Measurements from ENCODE around the gene PRUNE2.

PRUNE2 gene

DNA sequence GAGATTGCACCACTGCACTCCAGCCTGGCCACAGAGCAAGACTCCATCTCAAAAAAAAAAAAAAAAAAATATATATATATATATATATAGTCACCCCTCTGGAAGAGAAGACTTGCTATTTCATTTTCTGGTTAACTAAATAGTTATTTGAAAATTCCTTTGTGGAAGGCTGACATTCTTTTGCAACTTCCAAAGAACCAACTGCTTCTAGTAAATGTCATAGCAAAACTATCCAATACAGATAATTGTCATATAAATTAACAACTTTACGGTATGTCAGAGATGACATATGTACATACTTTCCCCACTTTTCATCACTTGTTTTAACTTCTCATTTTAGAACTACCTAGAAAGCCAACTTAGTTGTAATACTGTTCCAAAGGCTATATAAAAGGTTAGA is 50.9 kb downstream of the PRUNE2 start:
- H3K4me1 ChIP-seq (ENCODE audit: insufficient read depth, insufficient read length): no peaks in the 10 kb centered on the region
- no peak for TF ChIP-seq YY1 (IDR thresholded peaks at IDR 0.05; ENCODE audit: insufficient read depth, insufficient read length)
- no peak for TF ChIP-seq SUZ12 (IDR thresholded peaks at IDR 0.05; ENCODE audit: extremely low read depth, insufficient read depth, insufficient read length)
- no peak for TF ChIP-seq ZNF274 (IDR thresholded peaks at IDR 0.05; ENCODE audit: low read depth, low read length)
- no peak overlapping the region for H3K4me3 ChIP-seq (ENCODE audit: insufficient read length, low read depth)
- no peaks in the 10 kb centered on the region for H3K27me3 ChIP-seq (ENCODE audit: insufficient read depth, insufficient read length)
- H3K9ac ChIP-seq (ENCODE audit: insufficient read length, low read depth): no peak overlapping the region
- no peaks in the 10 kb centered on the region for H3K36me3 ChIP-seq (ENCODE audit: insufficient read depth, insufficient read length, low read length)
- no peak for DNase-seq (ENCODE audit: low read depth, low spot score)
- H3K9me3 ChIP-seq (ENCODE audit: insufficient read depth, low read length): no peaks in the 10 kb centered on the region

DNA sequence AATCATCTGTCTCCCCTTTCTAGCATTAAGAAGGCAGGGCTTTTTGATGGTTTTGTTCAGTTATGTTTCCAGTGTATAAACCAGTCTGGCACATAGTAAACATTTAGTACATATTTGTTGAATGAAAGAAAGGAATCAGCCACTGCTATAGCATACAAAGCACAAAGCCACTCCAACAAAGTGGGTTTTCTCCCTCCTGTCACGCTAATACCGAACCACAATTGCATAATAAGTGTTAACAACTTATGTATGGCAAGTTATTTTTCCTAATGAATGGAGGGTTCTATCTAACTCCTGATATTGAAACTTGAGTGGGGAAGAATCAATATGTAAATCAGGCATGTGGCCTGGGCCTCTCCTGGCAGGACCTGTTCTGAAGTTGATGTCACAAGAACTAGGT is 53.9 kb downstream of the PRUNE2 start:
- H3K9me3 ChIP-seq (ENCODE audit: insufficient read depth, low read length): no peaks in the 10 kb centered on the region
- TF ChIP-seq YY1 (IDR thresholded peaks at IDR 0.05; ENCODE audit: insufficient read depth, insufficient read length) (no peak), ZNF274 (IDR thresholded peaks at IDR 0.05; ENCODE audit: low read depth, low read length) (no peak), SUZ12 (IDR thresholded peaks at IDR 0.05; ENCODE audit: extremely low read depth, insufficient read depth, insufficient read length) (no peak)
- H3K4me1 ChIP-seq (ENCODE audit: insufficient read depth, insufficient read length): no peaks in the 10 kb centered on the region
- no peaks in the 10 kb centered on the region for H3K36me3 ChIP-seq (ENCODE audit: insufficient read depth, insufficient read length, low read length)
- no peak for DNase-seq (ENCODE audit: low read depth, low spot score)
- H3K27me3 ChIP-seq (ENCODE audit: insufficient read depth, insufficient read length): no peaks in the 10 kb centered on the region
- no peak overlapping the region for H3K4me3 ChIP-seq (ENCODE audit: insufficient read length, low read depth)
- no peak overlapping the region for H3K9ac ChIP-seq (ENCODE audit: insufficient read length, low read depth)

GRCh38 chr9:76846297-76846696 is 59.6 kb downstream of the PRUNE2 start:
- Histone ChIP-seq H3K9ac (ENCODE audit: insufficient read length, low read depth) (no peak overlapping the region), H3K9me3 (ENCODE audit: insufficient read depth, low read length) (no peaks in the 10 kb centered on the region), H3K36me3 (ENCODE audit: insufficient read depth, insufficient read length, low read length) (no peaks in the 10 kb centered on the region), H3K27me3 (ENCODE audit: insufficient read depth, insufficient read length) (no peaks in the 10 kb centered on the region), H3K4me1 (ENCODE audit: insufficient read depth, insufficient read length) (no peaks in the 10 kb centered on the region), H3K4me3 (ENCODE audit: insufficient read length, low read depth) (no peak overlapping the region)
- no peak for TF ChIP-seq ZNF274 (IDR thresholded peaks at IDR 0.05; ENCODE audit: low read depth, low read length)
- TF ChIP-seq SUZ12 (IDR thresholded peaks at IDR 0.05; ENCODE audit: extremely low read depth, insufficient read depth, insufficient read length): no peak
- no peak for TF ChIP-seq YY1 (IDR thresholded peaks at IDR 0.05; ENCODE audit: insufficient read depth, insufficient read length)
- DNase-seq (ENCODE audit: low read depth, low spot score): peak; percentile 13

DNA sequence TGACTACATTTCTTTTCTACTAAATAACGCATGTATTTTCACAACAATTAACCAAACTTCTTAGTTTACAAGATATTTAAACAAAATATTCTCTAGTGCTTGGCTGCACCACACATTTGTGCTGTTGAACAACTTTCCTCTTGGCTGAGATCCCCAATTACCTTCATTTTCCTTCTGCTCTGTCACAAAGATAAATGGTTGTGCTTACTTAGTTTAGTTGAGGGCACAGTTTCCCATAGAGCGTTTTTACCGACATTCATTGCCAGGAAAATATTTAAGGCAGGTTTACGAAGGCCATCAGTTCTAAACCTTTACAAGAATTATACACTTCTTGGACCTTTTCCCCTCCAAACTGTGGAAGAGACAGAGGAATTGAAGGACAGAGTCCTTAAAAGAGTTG is 60.7 kb downstream of the PRUNE2 start:
- Histone ChIP-seq H3K9ac (ENCODE audit: insufficient read length, low read depth) (no peak overlapping the region), H3K4me3 (ENCODE audit: insufficient read length, low read depth) (no peak overlapping the region), H3K9me3 (ENCODE audit: insufficient read depth, low read length) (no peaks in the 10 kb centered on the region), H3K4me1 (ENCODE audit: insufficient read depth, insufficient read length) (no peaks in the 10 kb centered on the region), H3K27me3 (ENCODE audit: insufficient read depth, insufficient read length) (no peaks in the 10 kb centered on the region), H3K36me3 (ENCODE audit: insufficient read depth, insufficient read length, low read length) (no peaks in the 10 kb centered on the region)
- no peak for DNase-seq (ENCODE audit: low read depth, low spot score)
- no peak for TF ChIP-seq SUZ12 (IDR thresholded peaks at IDR 0.05; ENCODE audit: extremely low read depth, insufficient read depth, insufficient read length)
- no peak for TF ChIP-seq YY1 (IDR thresholded peaks at IDR 0.05; ENCODE audit: insufficient read depth, insufficient read length)
- TF ChIP-seq ZNF274 (IDR thresholded peaks at IDR 0.05; ENCODE audit: low read depth, low read length): no peak

DNA sequence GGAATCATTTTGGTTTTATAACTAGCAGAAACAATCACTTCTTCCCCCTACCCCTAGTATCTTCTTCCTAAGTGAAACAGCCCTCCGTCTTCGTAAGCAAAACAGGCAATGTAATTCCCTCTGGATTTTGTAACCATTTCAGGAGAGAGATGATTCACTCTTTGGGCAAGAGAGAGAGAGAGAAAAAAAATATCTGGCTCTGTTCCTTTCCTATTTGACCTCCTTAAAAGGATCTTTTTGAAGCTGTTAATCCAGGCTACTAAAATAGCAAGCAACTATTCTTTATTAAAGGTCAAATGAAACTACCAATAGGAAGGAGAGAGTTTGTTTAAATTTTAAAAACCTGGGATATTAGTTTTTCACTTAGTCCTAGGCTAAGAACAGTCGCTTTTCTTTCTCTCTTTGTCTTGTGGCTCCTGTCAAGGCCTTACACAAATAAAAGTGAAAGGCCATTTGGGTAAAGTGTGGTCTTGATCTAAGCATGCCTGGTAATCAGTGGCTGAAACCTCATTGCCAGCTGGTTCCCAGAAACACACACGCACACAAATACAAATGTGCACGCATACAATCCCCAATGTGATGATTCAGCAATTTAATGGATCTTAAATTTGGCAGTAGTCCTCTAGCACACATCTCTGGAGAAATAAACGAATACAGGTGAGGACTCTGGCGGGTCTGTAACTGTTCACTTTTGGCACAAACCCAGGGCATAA is 70.2 kb downstream of the PRUNE2 start:
- TF ChIP-seq ZNF274 (IDR thresholded peaks at IDR 0.05; ENCODE audit: low read depth, low read length) (no peak), SUZ12 (IDR thresholded peaks at IDR 0.05; ENCODE audit: extremely low read depth, insufficient read depth, insufficient read length) (no peak), YY1 (IDR thresholded peaks at IDR 0.05; ENCODE audit: insufficient read depth, insufficient read length) (no peak)
- Histone ChIP-seq H3K36me3 (ENCODE audit: insufficient read depth, insufficient read length, low read length) (no peaks in the 10 kb centered on the region), H3K4me3 (ENCODE audit: insufficient read length, low read depth) (no peak overlapping the region), H3K9ac (ENCODE audit: insufficient read length, low read depth) (no peak overlapping the region), H3K4me1 (ENCODE audit: insufficient read depth, insufficient read length) (no peaks in the 10 kb centered on the region), H3K9me3 (ENCODE audit: insufficient read depth, low read length) (no peaks in the 10 kb centered on the region), H3K27me3 (ENCODE audit: insufficient read depth, insufficient read length) (no peaks in the 10 kb centered on the region)
- DNase-seq (ENCODE audit: low read depth, low spot score): no peak

DNA sequence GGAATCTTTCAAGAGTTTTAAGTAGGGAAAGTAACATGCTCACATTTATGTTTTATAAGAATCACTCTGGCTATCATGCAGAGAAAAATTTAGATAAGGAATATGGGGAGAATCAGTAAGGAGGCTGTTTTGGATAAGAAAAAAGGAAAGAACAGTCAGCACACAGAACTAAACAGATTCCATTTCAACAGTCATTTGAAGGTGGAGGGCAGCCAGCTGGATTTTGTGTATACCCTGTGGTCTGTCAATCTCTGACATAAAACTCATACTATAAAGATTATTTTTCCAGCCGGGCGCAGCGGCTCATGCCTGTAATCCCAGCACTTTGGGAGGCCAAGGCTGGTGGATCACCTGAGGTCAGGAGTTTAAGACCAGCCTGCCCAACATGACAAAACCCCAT is 77.5 kb downstream of the PRUNE2 start:
- TF ChIP-seq SUZ12 (IDR thresholded peaks at IDR 0.05; ENCODE audit: extremely low read depth, insufficient read depth, insufficient read length): no peak
- no peak for TF ChIP-seq YY1 (IDR thresholded peaks at IDR 0.05; ENCODE audit: insufficient read depth, insufficient read length)
- TF ChIP-seq ZNF274 (IDR thresholded peaks at IDR 0.05; ENCODE audit: low read depth, low read length): no peak
- Histone ChIP-seq H3K9me3 (ENCODE audit: insufficient read depth, low read length) (no peaks in the 10 kb centered on the region), H3K27me3 (ENCODE audit: insufficient read depth, insufficient read length) (no peaks in the 10 kb centered on the region), H3K4me3 (ENCODE audit: insufficient read length, low read depth) (no peak overlapping the region), H3K36me3 (ENCODE audit: insufficient read depth, insufficient read length, low read length) (no peaks in the 10 kb centered on the region), H3K4me1 (ENCODE audit: insufficient read depth, insufficient read length) (no peaks in the 10 kb centered on the region), H3K9ac (ENCODE audit: insufficient read length, low read depth) (no peak overlapping the region)
- no peak for DNase-seq (ENCODE audit: low read depth, low spot score)

- no peak for DNase-seq (ENCODE audit: low read depth, low spot score)
- Histone ChIP-seq H3K9ac (ENCODE audit: insufficient read length, low read depth) (no peak overlapping the region), H3K27me3 (ENCODE audit: insufficient read depth, insufficient read length) (no peaks in the 10 kb centered on the region), H3K36me3 (ENCODE audit: insufficient read depth, insufficient read length, low read length) (no peaks in the 10 kb centered on the region), H3K4me3 (ENCODE audit: insufficient read length, low read depth) (no peak overlapping the region), H3K4me1 (ENCODE audit: insufficient read depth, insufficient read length) (no peaks in the 10 kb centered on the region), H3K9me3 (ENCODE audit: insufficient read depth, low read length) (no peaks in the 10 kb centered on the region)
- TF ChIP-seq ZNF274 (IDR thresholded peaks at IDR 0.05; ENCODE audit: low read depth, low read length): no peak
- TF ChIP-seq SUZ12 (IDR thresholded peaks at IDR 0.05; ENCODE audit: extremely low read depth, insufficient read depth, insufficient read length): no peak
- no peak for TF ChIP-seq YY1 (IDR thresholded peaks at IDR 0.05; ENCODE audit: insufficient read depth, insufficient read length)
Measured at GRCh38 chr9:76827296-76828080, 78.4 kb downstream of the PRUNE2 start.

Measured in NT2/D1 (cell line).